IMR-90 (cell line): ENCODE measurements around the gene SLC25A34.

Source experiments
- RCOR1 ChIP-seq: IDR thresholded peaks from 2 replicates; pipeline ENCODE4 v1.6.1; 2012; ENCODE audit warnings: mild to moderate bottlenecking, low read length, improper control_type of control experiment; ENCODE audit not compliant: insufficient replicate concordance
- TF ChIP-seq, protein P1 (sequence below): conservative IDR thresholded peaks from 2 replicates; pipeline ENCODE4 v1.5.1; 2012; ENCODE audit warnings: mild to moderate bottlenecking, low read depth, low read length, improper control_type of control experiment

DNA sequence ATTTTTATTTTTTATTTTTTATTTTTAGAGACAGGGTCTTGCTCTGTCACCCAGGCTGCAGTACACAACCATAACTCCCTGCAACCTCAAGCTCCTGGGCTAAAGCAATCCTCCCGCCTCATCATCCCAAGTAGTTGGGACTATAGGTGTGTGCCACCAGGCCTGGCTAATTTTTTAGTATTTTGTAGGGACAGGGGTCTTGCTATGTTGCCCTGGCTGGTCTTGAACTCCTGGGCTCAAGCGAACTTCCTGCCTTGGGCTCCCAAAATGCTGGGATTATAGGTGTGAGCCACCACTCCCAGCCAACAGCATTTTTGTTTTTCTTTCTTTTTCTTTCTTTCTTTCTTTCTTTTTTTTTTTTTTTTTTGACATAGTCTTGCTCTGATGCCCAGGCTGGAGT lies 37.9 kb upstream of the SLC25A34 start:
- no peak for TF ChIP-seq RCOR1
- TF ChIP-seq, protein P1, sequence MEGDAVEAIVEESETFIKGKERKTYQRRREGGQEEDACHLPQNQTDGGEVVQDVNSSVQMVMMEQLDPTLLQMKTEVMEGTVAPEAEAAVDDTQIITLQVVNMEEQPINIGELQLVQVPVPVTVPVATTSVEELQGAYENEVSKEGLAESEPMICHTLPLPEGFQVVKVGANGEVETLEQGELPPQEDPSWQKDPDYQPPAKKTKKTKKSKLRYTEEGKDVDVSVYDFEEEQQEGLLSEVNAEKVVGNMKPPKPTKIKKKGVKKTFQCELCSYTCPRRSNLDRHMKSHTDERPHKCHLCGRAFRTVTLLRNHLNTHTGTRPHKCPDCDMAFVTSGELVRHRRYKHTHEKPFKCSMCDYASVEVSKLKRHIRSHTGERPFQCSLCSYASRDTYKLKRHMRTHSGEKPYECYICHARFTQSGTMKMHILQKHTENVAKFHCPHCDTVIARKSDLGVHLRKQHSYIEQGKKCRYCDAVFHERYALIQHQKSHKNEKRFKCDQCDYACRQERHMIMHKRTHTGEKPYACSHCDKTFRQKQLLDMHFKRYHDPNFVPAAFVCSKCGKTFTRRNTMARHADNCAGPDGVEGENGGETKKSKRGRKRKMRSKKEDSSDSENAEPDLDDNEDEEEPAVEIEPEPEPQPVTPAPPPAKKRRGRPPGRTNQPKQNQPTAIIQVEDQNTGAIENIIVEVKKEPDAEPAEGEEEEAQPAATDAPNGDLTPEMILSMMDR = no peak
